GM19438 (cell line): Measurements from ENCODE around the gene CEMIP.
A peak's percentile ranks its signal among the peaks of the same experiment; 100 is the strongest.
"Not testable (repeated sequence)": the region's sequence is repeated elsewhere in the genome, so short reads cannot be mapped to it uniquely, and the experiment has no call there.

Experiments
- ATAC-seq: cut with Tn5 transposase; IDR thresholded peaks from one replicate; pipeline ENCODE4 v1.9.1; 2021; ENCODE audit warnings: low read depth; ENCODE audit not compliant: unreplicated experiment

CEMIP gene

DNA sequence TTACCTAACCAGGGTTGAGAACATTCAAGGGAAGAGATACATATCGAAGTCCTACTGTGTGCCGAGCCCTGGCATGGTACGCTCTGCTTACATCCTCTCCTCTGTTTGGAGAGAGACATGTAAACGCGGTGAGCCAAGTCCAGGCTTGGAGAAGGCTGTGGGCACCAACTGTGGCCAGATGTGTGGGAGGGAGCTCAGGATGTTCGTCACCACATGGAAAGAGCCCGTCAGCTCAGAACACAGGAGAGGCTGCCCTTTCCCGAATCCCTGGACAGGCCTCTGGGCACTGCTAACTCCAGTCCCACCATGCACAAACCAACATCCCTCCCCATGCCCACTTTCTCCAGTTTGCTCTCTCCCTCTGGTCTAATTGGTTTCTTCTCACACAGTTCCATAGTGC, 167.4 kb downstream of the CEMIP start:
- ATAC-seq: no peak

DNA sequence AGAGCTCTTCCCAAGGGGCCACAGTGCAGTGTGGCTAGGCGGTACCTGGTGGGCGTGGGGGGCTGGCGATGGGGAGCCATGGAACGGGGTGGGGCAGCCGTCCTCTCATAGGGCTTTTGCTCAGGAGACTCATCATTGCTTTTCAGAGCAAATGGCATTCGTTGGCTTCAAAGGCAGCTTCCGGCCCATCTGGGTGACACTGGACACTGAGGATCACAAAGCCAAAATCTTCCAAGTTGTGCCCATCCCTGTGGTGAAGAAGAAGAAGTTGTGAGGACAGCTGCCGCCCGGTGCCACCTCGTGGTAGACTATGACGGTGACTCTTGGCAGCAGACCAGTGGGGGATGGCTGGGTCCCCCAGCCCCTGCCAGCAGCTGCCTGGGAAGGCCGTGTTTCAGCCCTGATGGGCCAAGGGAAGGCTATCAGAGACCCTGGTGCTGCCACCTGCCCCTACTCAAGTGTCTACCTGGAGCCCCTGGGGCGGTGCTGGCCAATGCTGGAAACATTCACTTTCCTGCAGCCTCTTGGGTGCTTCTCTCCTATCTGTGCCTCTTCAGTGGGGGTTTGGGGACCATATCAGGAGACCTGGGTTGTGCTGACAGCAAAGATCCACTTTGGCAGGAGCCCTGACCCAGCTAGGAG, 169.6 kb downstream of the CEMIP start:
- no peak for ATAC-seq

DNA sequence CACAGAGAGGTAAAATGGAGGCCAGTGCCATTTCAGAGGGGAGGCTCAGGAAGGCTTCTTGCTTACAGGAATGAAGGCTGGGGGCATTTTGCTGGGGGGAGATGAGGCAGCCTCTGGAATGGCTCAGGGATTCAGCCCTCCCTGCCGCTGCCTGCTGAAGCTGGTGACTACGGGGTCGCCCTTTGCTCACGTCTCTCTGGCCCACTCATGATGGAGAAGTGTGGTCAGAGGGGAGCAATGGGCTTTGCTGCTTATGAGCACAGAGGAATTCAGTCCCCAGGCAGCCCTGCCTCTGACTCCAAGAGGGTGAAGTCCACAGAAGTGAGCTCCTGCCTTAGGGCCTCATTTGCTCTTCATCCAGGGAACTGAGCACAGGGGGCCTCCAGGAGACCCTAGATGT, 170.6 kb downstream of the CEMIP start:
- no peak for ATAC-seq

DNA sequence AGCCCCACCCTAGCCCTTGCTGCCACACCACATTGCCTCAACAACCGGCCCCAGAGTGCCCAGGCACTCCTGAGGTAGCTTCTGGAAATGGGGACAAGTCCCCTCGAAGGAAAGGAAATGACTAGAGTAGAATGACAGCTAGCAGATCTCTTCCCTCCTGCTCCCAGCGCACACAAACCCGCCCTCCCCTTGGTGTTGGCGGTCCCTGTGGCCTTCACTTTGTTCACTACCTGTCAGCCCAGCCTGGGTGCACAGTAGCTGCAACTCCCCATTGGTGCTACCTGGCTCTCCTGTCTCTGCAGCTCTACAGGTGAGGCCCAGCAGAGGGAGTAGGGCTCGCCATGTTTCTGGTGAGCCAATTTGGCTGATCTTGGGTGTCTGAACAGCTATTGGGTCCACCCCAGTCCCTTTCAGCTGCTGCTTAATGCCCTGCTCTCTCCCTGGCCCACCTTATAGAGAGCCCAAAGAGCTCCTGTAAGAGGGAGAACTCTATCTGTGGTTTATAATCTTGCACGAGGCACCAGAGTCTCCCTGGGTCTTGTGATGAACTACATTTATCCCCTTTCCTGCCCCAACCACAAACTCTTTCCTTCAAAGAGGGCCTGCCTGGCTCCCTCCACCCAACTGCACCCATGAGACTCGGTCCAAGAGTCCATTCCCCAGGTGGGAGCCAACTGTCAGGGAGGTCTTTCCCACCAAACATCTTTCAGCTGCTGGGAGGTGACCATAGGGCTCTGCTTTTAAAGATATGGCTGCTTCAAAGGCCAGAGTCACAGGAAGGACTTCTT, 171.3 kb downstream of the CEMIP start:
- ATAC-seq: no peak

DNA sequence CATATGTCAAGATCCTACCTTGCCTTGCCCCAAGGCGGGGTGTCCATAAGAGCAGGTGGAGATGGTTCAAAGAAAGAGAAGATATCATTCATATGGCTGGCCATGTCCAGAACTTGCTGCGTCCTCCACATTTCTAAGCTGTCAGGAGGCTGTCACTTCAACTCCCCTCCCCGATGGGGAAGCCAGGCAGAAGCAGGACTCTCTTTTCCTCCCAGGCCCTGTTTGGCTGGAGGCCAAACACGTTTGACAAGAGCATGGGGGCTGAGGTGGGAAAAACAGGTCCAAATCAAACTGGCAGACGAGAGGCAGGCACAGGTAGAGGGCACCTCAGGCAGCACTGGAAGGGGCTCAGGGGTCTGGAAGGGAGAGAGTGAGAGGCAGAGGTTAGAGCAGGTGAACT, 172.8 kb downstream of the CEMIP start:
- ATAC-seq: no peak

DNA sequence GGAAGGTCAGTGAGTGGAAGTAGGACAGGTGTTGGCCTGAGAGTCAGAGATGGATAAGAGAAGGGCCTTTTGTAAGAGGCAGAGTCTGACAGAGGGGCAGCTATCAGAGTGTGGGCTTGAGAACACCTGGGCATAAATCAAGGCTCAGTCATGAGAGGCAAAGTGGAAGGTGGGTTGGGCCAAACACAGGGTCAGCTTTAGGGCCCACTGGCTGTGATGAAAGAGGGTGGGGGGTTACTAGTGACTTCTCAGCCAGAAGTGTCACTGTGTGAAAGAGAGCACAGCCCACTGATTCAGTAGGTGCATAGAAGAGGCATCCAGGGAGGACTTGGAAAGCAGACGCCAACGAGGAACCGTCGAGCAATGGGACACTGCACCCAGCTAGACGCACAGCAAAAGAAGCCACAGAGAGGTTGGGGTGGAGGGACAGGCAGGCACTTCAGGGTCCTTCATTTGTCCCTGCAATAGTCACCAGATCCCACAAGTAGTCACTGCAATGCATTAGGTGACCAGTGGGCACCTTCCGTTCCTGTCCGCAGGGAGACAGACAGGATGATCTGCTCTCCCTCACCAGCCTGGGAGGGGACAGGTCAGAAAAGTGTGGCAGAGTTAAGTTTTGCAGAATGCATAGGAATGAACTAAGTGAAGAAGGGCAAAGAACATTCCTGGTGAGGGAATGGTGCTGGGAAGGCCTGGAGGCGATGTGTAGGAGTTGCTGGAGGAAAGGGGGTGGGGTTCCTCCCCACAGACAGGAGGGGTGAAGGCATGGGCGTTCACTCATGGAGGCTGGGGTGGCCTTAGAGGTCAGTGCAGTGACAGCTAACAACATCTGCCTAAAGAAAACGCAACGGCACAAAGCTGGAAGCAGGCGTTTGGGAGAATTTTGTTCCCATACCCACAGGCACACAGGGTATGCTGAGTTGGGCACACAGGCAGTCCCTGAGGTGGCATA, 174.1 kb downstream of the CEMIP start:
- ATAC-seq: no peak

DNA sequence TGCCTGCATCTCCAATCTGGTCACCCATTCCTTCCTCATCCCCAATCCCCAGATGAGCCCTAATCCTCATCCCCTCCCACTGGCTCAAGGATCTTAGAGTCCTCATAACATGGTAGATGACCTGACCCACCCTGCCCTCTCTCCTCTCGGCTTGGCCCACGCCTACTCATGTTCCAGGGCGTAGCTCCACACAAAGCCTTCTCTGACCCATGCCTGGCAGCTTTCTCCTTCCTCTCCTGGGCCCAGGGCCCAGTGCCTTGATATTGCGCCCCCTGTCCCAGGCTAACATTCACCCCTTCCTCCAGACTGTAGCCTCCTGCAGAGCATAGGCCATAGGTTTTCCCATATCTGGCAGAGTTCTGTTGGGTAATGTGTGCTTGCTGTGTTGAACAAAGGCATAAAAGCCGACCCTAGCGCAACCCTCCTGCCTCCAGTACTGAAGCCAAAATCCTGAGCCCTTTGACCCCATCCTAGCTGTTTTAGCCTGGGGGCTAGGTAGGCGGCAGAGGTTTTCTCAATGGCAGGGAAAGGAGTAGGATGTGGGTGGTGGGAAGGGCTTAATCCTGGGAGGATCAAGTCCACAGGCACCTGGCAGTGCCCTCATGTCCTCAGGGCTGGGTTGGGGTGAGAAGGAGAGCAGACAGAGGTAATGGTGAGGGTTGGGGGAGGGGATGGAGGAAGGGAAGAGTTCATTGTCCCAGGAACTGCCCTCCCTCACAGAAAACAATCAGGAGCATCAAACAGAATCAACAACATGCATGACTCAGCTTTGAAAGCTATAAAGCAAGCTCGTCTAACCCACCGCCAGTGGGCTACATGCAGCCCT, 175.0 kb downstream of the CEMIP start:
- ATAC-seq: no peak

DNA sequence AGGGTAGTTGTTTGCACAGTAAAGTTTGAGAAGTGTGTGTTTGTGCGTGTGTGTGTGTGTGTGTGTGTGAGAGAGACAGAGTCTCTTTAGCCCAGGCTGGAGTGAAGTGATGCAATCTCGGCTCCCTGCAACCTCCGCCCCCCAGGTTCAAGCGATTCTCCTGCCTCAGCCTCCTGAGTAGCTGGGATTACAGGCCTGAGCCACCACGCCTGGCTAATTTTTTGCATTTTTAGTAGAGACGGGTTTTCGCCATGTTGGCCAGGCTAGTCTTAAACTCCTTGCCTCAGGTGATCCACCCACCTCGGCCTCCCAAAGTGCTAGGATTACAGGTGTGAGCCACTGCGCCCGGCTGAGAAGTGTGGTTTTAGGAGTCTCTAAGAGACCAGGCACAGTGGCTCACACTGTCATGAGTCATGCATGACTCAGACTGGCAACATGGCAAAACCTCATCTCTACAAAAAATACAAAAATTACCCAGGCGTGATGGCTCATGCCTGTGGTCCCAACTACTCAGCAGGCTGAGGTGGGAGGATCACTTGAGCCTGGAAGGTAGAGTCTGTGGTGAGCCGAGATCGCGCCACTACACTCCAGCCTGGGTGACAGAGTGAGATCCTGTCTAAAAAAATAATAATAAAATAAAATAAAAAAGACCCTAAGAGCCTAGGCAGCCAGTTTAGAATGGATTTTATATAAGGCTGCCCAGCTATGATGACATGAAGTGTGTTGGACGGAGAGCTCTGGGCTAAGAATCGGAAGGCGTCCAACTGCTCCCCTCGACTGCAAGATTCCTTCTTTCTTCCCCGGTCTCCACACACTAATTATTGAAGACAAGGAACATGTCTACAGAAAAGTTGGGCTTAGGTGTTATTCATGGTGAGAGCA, 176.6 kb downstream of the CEMIP start:
- not testable (repeated sequence) for ATAC-seq

DNA sequence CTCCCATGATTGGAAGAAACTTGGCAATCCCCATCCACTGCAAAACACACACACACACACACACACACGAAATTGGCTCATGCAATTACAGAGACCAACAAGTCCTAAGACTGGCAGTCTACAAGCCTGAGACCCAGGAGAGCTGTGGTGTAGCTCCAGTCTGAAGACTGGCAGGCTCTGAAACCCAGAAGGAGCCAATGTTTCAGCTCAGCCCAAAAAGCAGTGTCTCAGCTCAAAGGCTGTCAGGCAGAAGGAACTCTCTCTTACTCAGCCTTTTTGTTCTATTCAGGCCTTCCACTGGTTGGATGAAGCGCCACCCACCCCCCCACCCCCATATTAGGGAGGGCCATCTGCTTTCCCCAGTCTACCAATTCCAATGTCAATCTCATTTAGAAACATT, 178.4 kb downstream of the CEMIP start:
- no peak for ATAC-seq

DNA sequence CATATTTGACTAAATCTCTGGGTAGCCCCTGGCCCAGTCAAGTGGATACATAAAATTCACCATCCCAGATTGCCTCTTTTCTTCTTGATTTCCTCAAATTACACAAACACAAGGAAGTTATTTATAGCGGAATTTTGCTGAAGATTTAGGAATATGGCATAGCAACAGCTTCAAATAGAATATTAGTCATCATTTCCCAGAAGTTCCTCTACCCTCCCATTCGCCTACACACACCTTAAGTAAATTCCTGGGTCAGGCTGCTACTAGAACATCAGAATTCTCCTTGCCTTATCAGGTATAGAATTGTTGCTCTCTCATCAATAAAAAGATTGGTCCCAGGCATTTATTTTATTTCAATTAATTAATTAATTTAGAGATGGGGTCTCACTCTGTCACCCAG, 178.8 kb downstream of the CEMIP start:
- ATAC-seq: no peak

DNA sequence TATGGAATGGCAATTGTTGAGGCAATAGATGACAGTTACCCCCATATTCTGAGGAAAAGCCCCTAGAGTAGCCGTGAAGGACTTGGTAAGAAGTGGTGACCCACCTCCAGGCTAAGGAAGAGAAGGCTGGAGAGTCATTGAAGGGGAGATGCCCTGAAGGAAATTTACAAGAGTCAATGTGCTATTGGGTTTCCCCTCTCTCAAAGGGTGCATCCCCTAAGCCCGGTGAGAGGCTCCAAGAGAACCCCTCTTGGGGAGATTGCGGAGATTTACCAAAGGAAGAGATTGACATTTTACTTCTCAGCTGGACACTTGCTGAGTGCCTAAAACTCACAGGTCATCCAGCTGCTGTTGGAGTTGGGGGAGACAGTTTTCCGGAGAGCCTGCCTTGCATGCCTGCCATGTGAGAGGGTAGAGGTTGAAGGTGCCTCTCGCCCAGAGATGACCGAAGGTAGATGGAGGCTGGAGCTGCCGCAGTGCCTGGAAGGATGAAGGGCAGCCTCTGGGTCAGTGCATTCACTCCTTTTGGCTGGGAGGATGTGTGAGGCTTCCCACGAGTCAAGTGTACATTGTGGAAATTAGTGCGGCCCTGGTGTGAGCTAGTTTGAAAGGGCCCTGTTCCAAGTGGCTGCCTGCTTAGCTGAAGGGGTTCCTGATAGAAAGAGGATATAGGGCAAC, 179.8 kb downstream of the CEMIP start:
- ATAC-seq: no peak

DNA sequence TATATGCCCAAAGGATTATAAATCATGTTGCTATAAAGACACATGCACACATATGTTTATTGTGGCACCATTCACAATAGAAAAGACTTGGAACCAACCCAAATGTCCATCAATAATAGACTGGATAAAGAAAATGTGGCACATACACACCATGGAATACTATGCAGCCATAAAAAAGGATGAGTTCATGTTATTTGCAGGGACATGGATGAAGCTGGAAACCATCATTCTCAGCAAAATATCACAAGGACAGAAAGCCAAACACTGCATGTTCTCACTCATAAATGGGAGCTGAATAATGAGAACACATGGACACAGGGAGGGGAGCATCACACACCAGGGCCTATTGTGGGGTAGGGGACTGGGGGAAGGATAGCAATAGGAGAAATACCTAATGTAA, 186.3 kb downstream of the CEMIP start:
- not testable (repeated sequence) for ATAC-seq

DNA sequence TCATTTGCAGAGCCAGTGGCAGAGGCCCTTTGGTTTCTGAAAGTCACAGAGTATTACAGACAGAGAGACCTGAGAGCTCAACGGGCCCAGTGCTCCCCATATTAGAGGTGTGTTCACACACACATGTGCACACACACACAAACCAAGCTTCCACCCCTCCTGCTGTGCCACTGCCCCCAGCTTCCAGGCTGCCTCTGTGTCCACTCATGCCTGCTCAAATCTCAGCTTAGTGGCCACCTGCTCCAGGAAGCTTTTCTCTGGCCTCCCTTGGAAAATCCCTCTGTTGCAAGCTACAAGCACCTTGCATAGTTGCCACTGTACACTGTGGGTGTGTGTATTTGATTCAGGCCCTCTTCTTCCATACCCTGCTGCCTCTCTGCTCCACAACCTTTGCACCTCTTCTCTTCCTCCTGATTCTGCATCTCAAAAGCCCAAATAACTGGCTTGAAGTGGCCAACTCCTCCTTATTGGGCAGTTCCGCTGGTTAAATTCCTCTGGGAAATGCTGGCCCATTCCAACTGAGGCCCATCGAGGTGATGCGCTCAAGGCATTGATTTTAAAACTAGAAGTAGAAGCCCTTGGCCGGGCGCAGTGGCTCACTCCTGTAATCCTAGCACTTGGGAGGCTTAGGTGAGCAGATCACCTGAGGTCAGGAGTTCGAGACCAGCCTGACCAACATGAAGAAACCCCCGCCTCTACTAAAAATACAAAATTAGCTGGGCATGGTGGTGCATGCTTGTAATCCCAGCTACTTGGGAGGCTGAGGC, 187.4 kb downstream of the CEMIP start:
- ATAC-seq: no peak

DNA sequence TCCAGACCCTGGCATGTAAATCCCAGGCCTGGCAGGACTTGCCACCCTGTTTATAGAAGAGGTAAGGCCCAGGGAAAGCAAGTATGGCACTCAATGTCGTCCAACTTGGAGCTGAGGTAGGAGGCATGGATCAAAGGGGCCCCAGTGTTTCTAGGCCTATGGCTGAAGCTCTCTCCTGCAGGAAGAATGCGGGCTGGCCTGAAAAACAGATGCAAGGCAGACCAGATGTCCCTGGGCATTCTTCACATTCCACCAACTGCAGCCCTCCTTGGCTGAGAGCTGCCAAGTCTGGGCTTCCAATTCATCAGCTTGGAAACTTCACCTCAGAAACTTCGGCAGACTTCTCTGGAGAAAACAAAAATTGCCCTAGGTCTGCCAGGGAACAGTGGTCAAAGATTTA, 188.3 kb downstream of the CEMIP start:
- ATAC-seq: no peak

DNA sequence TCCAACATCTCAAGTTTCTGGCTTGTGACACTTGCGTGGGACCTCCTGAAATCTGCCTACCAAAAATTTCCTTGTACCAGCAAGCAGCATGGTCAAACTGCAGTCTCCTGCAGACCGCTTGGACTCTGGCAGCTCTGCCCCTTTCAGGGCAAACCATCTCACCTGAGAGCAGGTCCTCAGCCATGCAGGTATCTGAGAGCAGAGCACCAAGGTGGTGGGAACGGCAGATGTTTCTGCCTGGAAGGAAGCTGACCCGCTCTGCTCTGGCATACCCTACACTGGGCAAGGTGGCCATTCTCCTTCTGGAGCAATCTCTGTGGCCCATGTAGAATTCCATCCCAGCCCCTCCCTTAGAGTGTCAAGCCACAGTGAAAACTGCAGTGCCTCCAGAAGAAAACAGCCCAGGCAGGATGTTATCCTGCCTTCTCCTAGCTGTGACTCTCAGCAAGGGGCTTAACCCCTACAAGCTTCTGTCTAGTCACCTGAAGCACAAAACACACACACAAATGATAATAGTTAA, 188.9 kb downstream of the CEMIP start:
- ATAC-seq: no peak

DNA sequence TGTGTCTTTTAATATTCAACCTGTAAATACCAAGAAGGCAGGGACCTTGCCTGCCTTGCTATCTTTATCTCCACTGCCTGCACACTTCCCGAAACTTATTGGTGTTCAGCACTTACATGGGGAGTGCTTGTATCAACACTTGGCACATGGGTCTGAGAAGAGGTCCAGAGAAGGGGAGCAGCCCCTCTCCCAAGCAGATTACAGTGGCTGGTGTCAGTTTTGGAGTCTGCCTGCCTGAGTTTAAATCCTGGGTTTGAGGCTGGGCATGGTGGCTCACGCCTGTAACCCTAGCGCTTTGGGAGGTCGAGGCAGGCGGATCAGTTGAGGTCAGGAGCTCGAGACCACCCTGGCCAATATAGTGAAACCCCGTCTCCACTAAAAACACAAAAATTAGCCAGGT, 190.1 kb downstream of the CEMIP start:
- ATAC-seq: no peak

DNA sequence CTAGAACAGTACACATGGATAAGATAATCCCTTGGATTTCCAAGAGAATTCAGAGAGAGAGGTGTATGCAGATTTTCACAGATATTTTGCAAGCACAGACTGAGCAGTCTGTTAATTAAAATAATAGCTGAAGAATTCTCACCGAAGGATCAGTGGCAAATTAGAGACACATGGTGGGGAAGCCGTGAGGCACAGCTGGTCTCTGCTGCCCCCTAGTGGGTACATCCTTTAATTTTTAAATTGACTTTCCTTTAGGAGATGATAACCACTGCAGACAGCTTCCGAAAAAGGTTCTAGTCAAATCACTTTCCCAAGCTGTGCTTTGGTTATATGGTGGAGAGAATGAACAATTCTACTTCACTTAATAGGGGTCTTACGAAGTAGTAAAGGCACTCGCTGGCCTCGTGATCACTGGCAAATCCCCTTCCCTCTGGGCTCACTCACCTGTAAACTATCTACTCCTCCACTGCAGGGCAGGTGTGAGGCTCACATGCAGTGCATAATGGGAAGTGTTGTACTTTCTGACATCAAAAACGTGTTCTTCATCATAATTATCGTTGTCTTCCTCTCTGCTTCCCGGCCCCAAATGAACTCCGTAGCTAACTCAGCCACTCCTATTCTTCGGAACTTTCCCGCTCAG, 191.0 kb downstream of the CEMIP start:
- ATAC-seq: peak; percentile 72
